Raji (cell line): Measurements from ENCODE around the gene DEPDC1.

ENCODE experiments used
- POLR2A ChIP-seq: IDR thresholded peaks from 2 replicates; pipeline ENCODE4 v1.6.1; 2011; ENCODE audit warnings: low read depth, low read length, control low read depth; ENCODE audit not compliant: insufficient read depth

Gene DEPDC1, protein sequence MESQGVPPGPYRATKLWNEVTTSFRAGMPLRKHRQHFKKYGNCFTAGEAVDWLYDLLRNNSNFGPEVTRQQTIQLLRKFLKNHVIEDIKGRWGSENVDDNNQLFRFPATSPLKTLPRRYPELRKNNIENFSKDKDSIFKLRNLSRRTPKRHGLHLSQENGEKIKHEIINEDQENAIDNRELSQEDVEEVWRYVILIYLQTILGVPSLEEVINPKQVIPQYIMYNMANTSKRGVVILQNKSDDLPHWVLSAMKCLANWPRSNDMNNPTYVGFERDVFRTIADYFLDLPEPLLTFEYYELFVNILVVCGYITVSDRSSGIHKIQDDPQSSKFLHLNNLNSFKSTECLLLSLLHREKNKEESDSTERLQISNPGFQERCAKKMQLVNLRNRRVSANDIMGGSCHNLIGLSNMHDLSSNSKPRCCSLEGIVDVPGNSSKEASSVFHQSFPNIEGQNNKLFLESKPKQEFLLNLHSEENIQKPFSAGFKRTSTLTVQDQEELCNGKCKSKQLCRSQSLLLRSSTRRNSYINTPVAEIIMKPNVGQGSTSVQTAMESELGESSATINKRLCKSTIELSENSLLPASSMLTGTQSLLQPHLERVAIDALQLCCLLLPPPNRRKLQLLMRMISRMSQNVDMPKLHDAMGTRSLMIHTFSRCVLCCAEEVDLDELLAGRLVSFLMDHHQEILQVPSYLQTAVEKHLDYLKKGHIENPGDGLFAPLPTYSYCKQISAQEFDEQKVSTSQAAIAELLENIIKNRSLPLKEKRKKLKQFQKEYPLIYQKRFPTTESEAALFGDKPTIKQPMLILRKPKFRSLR

DNA sequence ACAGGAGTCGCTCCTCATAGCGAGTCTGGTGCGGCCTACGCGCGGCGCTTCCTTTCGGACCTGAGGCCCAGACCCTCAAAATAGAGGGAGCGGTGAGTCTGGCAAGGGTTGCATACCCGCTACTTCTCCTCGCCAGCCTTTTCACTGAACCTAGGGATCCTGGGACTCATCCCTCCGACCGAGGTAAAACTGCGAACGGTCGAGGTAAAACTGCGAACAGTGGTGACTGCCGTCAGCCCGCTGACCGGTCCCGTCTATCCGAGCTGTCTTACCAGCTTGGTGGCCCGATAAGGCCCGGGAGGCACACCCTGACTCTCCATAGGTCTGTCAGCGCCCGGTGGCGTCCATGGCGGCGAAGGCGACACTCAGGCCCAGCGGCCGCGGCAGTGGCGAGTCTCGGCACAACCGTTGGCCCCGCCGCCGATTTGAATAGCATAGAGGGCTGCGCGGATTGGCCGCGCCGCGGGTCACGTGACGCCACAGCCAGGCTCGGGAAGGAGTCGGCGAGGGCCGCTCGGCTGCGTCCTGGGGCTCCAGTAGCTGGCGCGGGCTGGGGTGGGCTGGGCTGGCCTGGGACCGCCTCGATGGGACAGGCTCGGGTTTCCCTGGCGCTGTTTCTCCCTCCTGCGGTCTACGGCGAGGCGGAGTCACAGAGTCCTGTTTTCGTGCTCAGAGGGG lies at the start of gene DEPDC1:
Gene DEPDC1, minus strand, starts transcription at position 403 of the 678 bp plus-strand sequence. Its CDS starts 83 bp downstream, at position 320.
- TF ChIP-seq POLR2A, result peak; percentile 88

DNA sequence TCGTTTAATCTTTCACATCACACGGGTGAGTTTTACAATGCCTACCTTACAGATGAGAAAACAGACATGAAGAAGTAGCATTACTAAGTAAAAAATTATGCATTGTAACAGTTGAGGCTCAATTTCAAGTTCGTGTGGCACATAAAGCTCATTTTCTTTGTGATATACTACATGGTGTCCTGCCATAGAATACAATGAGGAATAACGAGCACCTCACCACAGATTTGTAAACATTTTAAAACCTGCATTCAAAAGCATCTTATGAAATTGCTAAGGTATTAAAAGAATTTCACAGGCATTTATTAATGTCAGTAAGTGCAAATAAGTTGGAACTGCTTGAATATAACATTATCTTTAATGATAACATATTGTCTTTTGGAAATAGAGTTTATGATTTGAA lies 47.8 kb upstream of the DEPDC1 start:
- no peak for TF ChIP-seq POLR2A

DNA sequence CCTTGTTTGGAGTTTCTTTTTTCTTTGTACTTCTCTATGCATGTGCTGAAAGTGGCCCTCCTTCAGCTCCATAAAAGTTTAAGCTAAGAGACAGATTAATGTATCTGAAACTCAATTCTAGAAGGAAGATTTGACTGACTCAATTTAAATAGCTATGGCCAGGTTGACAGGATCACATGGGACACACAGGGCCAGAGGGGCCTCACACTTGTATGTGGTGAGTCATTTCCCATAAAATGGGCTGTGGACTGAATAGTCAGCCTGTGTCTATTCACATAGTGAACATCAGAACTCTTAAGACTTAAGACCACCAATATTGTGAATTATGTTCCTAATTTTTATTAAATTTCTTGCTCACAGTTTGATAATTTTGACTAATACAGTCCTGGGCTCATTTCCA lies 45.7 kb upstream of the DEPDC1 start:
- TF ChIP-seq POLR2A, result no peak

DNA sequence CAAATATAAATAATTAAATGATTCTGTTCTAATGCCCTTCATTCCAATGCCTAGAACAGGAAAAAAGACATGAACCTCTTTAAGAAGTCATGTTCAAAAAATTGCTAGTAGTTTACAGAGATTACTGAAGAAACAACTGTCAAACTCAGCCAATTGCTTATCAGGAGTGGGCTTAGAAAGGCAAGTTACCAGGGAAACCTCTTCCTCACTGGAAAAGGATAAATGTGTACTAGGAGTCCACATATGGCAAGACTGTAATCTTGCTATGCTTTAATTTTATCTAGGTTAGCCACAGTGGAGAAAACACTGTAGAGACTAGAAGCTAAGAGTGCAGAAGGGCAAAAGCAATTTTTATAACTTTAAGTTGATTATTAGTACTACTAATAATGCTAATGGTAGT lies 42.1 kb upstream of the DEPDC1 start:
- no peak for TF ChIP-seq POLR2A

DNA sequence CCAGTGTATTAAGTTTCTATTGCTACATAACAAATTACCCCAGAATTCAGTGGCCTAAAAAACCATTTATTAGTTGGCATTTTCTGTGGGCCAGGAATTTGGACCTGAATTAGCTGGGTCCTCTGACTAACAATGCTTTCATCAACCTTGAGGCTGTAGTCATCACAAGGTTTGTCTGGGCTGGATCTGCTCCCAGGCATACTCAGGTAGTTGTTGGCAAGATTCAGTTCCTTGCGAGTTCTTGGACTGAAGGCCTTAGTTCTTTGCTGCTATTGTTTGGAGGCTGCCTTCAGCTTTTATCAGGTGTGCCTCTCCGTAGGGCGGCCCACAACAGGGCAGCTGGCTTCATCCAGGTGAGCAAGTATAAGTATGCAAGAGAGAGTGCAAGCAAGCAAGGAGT lies 31.4 kb upstream of the DEPDC1 start:
- TF ChIP-seq POLR2A, result no peak

DNA sequence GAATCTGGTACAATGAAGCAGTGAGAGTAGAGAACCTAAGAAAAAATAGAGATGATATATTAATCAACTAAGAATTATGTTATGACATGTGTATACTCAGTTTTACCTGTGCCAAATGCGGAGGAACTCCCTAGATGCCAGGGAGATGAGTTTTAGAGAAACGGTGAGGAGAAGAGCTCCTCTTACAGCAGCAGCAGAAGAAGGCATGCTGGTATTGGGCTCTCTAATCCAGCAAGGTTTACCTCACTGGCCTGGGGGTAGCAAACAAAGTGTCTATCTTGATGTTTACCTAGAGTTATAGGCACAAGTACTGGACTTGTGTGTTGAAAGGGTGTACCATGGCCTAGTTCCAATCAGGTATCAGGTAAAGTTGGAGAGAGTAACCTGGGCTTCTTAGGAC lies 28.9 kb upstream of the DEPDC1 start:
- TF ChIP-seq POLR2A, result no peak

DNA sequence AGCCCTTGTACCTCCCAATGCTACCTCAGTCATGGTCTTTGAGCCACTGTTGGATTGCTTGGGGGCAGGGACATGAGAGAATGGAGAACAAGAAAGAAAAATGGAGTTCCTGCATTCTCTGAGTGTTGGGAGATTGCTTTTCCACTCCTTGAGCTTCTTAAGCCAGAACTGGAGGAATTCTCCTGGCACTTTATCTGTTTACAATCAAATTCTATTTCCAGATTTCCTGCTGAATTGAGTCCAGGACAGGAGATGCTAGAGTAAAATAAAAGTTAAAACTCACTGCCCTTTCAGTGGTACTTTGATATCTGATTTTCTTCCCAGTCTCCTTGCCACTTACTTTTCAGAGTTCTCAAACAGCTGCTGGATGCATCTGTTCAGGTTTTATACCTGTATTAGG lies 24.4 kb upstream of the DEPDC1 start:
- TF ChIP-seq POLR2A, result no peak

DNA sequence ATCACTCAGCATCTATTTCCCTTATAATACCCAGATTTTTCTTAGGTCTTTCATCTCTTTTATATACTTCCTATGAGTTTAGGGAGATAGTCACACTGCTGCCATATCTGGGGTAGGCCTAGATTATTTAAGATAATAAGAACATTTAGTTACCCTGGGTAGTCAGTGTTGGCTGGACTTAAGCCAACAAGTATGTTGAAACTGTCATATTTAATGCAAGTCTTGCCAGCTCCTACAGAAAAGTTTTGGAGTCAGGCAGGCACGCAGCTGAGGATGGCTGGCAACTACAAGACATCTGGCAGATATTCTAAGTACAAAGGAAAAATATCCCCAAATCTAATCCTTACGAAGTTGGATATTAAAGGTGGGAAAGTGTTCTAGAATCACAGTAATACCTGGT lies 19.2 kb upstream of the DEPDC1 start:
- TF ChIP-seq POLR2A, result no peak

DNA sequence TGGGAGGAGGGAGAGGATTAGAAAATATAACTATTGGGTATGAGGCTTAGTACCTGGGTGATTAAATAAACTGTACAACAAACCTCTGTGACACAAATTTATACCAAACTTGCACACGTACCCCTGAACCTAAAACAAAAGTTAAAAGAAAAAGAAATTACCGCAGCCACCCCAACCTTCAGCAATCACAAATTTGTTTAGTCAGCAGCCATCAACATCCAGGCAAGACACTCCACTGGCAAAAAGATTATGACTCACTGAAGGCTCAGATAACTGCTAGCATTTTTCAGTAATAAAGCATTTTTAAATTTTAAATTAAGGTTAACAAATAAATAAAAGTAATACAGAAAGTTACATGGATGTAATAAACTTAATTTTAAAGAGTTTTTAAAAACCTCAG lies 14.4 kb upstream of the DEPDC1 start:
- TF ChIP-seq POLR2A, result no peak

DNA sequence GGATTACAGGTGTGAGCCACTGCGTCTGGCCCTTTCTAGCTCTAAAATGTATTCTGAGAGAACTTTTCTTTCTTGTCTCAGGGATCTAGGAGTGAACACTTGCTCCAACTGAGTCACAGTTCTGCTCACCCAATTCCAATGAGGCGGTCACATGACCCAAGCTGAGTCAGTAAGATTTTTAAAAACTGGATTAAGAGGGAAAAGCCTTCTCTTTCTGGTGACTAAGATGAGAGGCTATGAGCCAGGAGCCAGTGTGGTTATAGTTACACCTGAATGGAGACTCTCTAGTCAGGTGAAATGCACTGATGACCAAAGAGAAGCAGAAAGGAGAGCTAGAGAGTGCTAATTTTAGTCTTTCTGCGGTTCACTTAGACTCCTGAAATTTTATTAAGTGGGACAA lies 9.5 kb upstream of the DEPDC1 start:
- TF ChIP-seq POLR2A, result no peak

DNA sequence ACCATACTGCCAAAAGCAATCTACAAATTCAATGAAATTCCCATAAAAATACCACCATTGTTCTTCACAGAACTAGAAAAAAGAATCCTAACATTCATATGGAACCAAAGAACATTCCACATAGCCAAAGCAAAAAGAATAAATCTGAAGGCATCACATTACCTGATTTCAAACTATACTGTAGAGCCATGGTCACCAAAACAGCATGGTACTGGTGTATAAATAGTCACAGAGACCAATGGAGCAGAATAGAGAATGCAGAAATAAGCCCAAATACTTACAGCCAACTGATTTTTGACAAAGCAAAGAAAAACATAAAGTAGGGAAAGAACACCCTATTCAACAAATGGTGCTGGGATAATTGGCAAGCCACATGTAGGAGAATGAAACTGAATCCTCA lies 6.2 kb upstream of the DEPDC1 start:
- no peak for TF ChIP-seq POLR2A

DNA sequence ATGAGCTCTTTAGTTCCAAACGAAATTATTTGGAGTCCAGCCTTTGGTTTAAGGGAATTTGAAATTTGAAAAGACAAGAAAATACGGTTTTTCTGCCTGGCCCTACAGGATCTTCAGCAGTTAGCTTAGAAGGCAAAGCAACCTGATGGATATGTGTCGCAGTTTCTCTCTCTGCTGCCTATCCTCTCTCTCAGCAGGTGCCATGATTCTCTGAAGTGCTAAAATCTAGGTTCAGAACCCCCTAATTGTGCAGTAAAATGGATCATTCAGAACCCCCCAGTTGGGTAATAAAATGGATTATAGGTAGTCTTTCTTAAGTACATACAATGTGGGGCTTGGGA lies 446 bp upstream of the DEPDC1 start:
- no peak for TF ChIP-seq POLR2A

DNA sequence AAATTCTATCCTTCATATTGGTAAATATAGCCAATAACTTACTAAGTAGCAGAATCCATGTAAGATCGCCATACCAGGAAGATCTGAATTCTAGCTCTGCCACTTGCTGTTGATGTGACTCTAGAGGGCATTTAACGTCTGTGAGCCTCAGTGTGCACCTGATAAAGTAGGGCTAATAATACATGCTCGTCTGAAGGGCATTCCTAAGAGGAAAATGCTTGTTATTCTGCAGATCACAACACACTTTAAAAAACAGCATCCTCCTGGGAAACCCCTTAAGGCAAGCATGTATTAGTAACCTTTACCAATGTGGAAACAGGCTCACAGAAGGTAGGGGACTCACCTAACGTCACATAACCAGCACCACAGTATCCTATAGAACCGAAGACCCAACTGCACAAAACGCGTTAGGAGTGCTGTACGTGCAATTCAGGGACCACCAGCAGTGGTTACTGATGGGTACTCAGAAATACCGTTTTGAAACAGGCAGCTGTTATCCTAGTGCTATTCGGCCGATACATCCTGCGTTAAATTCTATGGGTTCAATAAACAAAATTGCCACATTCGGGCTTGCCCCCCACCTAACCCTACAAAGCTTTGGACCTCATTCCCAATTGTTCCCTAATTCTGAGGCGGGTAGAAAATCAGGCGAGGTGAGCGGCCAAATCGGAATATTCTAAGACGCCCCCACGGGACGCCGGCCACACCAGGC lies 758 bp downstream of the DEPDC1 start:
- no peak for TF ChIP-seq POLR2A

DNA sequence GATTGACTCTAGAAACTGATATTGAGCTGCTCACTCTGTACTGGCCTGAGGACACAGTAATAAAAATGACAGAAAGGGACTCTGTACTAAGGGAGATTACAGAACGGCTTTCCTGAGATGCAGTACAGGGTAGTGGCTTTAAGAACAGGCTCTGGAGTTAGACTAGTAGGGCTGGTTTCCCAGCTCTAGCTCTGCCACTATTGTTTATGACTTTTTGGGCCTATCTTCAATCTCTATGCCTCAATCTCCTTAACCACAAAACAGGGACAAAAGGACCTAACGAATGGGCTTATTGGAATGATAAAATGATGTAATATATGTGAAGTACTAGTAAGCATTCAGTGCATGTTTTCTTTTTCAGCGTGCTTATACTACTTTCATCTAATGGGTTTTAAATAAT lies 1.4 kb downstream of the DEPDC1 start:
- no peak for TF ChIP-seq POLR2A

DNA sequence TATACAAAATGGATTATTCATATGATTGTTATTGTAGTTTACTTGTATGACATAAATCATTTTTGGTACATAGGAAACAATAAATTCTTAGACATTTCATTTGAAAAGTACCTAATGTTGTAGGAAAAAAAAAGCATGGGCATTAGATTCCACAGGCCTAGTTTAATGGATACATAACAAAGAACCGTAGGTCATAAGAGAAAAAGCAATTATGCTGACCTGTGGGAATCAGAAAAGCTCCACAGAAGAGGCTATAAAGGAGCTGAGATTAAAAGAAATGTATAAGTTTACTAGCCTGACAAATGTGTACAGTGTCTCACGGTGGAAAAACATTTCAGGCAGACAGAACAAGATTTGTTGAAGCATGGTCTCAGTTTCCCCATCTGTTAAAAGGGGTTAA lies 3.7 kb downstream of the DEPDC1 start:
- TF ChIP-seq POLR2A, result no peak
